Measurements from ENCODE around the gene SRRM1.
"Not testable (repeated sequence)": the region's sequence is repeated elsewhere in the genome, so short reads cannot be mapped to it uniquely, and the experiment has no call there.

Gene SRRM1

GRCh38 chr1:24717887-24718650 lies 75.0 kb downstream of the SRRM1 start:
- no peak for DNase-seq (ENCODE audit: low read depth in 2 of 2)

- DNase-seq (ENCODE audit: low read depth in 2 of 2): no peak
Measured at GRCh38 chr1:24720152-24720551, 77.0 kb downstream of the SRRM1 start.

GRCh38 chr1:24721533-24721932 lies 78.4 kb downstream of the SRRM1 start:
- no peak for DNase-seq (ENCODE audit: low read depth in 2 of 2)

- not testable (repeated sequence) for DNase-seq (ENCODE audit: low read depth in 2 of 2)
Measured at GRCh38 chr1:24722073-24723035, 79.3 kb downstream of the SRRM1 start.

All from stimulated activated CD4-positive, alpha-beta T cell treated with anti-CD3 and anti-CD28 coated beads, Interleukin-1b, Interleukin-23, amount 100 ng/mL, for 4 hours (primary cell).